PC-3 (cell line): Measurements from ENCODE around the gene GNAT3. TPM values are rescaled to one million over a fixed set of nuclear protein-coding genes. Genes with fewer than 3 reads are reported as not detected.

Experiments used
- ATAC-seq: fragments of 200-7000 bp; cut with Tn5 transposase; 2 replicates; pipeline ENCODE4 v1.9.1; 2020; ENCODE audit warnings: mild to moderate bottlenecking, moderate library complexity
- BruUV-seq: library from RNA; stranded (reverse); fragments of 400-500 nt; replicated peaks from 2 replicates; lab custom pipeline; 2021; lab: Mats Ljungman, UMichigan
- CTCF ChIA-PET: fragments of 300-600 bp; sonication (Branson Sonifier 250); formaldehyde crosslinking; loops from one replicate; lab custom pipeline; 2022; ENCODE audit warnings: antibody characterized with exemption; lab: Charles Lee
- POLR2A ChIA-PET: fragments of 300-600 bp; sonication (Branson Sonifier 250); formaldehyde crosslinking; loops from one replicate; lab custom pipeline; 2022; ENCODE audit warnings: antibody characterized with exemption; ENCODE audit not compliant: unreplicated experiment; lab: Charles Lee
- DNase-seq: peaks from one replicate; pipeline ENCODE4 v3.0.0-alpha.2; 2015
- H2AFZ ChIP-seq: fragments of 300-600 bp; sonication (generic); 2 replicates; pipeline ENCODE4 v1.6.0; 2016; ENCODE audit warnings: antibody characterized with exemption, low read length
- H3F3A ChIP-seq: fragments of 300-600 bp; sonication (generic); one replicate; pipeline ENCODE4 v1.6.0; 2017; ENCODE audit warnings: antibody characterized with exemption, low read length, control low read depth, mild to moderate bottlenecking; ENCODE audit not compliant: unreplicated experiment
- H3K27ac ChIP-seq: fragments of 300-600 bp; sonication (generic); 2 replicates; pipeline ENCODE4 v1.5.1; 2016; ENCODE audit warnings: mild to moderate bottlenecking, low read length
- H3K27me3 ChIP-seq: fragments of 300-600 bp; sonication (generic); 2 replicates; pipeline ENCODE4 v1.6.1; 2016; ENCODE audit warnings: low read length, mixed read lengths
- H3K36me3 ChIP-seq: fragments of 300-600 bp; sonication (generic); 2 replicates; pipeline ENCODE4 v1.6.1; 2016; ENCODE audit warnings: low read depth, mixed run types, low read length, mixed read lengths
- H3K4me1 ChIP-seq: fragments of 300-600 bp; sonication (generic); 2 replicates; pipeline ENCODE4 v1.5.1; 2016; ENCODE audit warnings: low read length; ENCODE audit not compliant: insufficient read depth
- H3K4me2 ChIP-seq: fragments of 300-600 bp; sonication (generic); 2 replicates; pipeline ENCODE4 v1.6.0; 2016; ENCODE audit warnings: low read length
- H3K4me3 ChIP-seq: fragments of 300-600 bp; sonication (generic); 2 replicates; pipeline ENCODE4 v1.5.1; 2016; ENCODE audit warnings: mild to moderate bottlenecking, low read length, mixed read lengths
- H3K79me2 ChIP-seq: fragments of 300-600 bp; sonication (generic); 2 replicates; pipeline ENCODE4 v1.6.1; 2017; ENCODE audit warnings: low read length, mixed read lengths
- H3K9ac ChIP-seq: fragments of 300-600 bp; sonication (generic); 2 replicates; pipeline ENCODE4 v1.6.0; 2016; ENCODE audit warnings: mild to moderate bottlenecking, low read length
- H3K9me2 ChIP-seq: fragments of 300-600 bp; sonication (generic); replicated peaks from 2 replicates; pipeline ENCODE4 v1.6.1; 2016; ENCODE audit warnings: mixed run types, low read length, mixed read lengths
- H3K9me3 ChIP-seq: fragments of 300-600 bp; sonication (generic); 2 replicates; pipeline ENCODE4 v1.6.1; 2016; ENCODE audit warnings: low read length, mixed read lengths
- H4K20me1 ChIP-seq: fragments of 300-600 bp; sonication (generic); 2 replicates; pipeline ENCODE4 v1.6.1; 2016; ENCODE audit warnings: low read length, mixed read lengths
- EZH2 ChIP-seq: fragments of 300-600 bp; sonication (generic); IDR thresholded peaks from one replicate; pipeline ENCODE4 v1.6.1; 2017; ENCODE audit warnings: antibody characterized with exemption, mild to moderate bottlenecking, low read length; ENCODE audit not compliant: unreplicated experiment
- EZH2phosphoT487 ChIP-seq: fragments of 300-600 bp; sonication (generic); IDR thresholded peaks from 2 replicates; pipeline ENCODE4 v1.6.1; 2018; ENCODE audit warnings: mild to moderate bottlenecking, antibody characterized with exemption, low read length, borderline replicate concordance
- intact Hi-C: fragments of 100-400 bp; cut with micrococcal nuclease; formaldehyde crosslinking; loops from 2 replicates; pipeline ENCODE4 v1.9.0; 2023
- total RNA-seq: library from RNA; depleted of rRNA; stranded (reverse); fragments of >200 nt; gene quantifications from 2 replicates; pipeline ENCODE4 v1.2.3, GENCODE V29; 2014
- TF ChIP-seq, protein P1 (sequence below): fragments of 300-600 bp; sonication (generic); conservative IDR thresholded peaks from 2 replicates; pipeline ENCODE4 v1.5.1; 2017; ENCODE audit warnings: antibody characterized with exemption, low read depth, mild to moderate bottlenecking, low read length

The GNAT3 gene
- total RNA-seq, 1 experiment from 2014 or later = not detected

DNA sequence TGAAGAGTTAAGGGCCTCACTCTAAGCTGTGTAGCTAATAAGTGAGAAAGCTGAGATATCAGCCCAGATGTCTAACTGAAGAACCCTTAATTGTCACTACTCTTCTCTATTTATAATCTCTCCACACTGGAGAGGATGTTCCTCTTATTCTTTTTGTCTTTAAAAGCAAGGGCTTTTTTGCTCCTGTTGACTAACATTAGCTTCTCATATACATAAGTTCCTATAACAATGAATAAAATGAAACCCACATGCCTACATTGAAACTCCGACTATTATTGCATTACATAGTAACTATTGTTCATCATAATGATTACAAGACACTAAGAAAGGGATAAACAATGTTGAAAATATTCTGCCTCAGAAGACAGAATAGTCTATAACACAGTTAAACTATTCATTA, 67.1 kb downstream of the GNAT3 start:
- Histone ChIP-seq H3K27ac (no peak overlapping the region), H4K20me1 (no peaks in the 10 kb centered on the region), H3K36me3 (no peaks in the 10 kb centered on the region), H3F3A (no peaks in the 10 kb centered on the region), H3K9me2 (no peaks in the 10 kb centered on the region), H3K4me3 (no peak overlapping the region), H3K27me3 (no peaks in the 10 kb centered on the region), H3K79me2 (no peaks in the 10 kb centered on the region), H3K4me1 (peaks cover 12% of the 10 kb centered on the region), H3K9me3 (no peaks in the 10 kb centered on the region), H2AFZ (no peak overlapping the region), H3K4me2 (no peak overlapping the region), H3K9ac (no peak overlapping the region)
- ChIA-PET POLR2A (no interaction called here), CTCF (no interaction called here)
- intact Hi-C loops = no loop called here
- BruUV-seq = no TSS peak
- no peak for ATAC-seq
- no peak for DNase-seq
- TF ChIP-seq, protein P1, sequence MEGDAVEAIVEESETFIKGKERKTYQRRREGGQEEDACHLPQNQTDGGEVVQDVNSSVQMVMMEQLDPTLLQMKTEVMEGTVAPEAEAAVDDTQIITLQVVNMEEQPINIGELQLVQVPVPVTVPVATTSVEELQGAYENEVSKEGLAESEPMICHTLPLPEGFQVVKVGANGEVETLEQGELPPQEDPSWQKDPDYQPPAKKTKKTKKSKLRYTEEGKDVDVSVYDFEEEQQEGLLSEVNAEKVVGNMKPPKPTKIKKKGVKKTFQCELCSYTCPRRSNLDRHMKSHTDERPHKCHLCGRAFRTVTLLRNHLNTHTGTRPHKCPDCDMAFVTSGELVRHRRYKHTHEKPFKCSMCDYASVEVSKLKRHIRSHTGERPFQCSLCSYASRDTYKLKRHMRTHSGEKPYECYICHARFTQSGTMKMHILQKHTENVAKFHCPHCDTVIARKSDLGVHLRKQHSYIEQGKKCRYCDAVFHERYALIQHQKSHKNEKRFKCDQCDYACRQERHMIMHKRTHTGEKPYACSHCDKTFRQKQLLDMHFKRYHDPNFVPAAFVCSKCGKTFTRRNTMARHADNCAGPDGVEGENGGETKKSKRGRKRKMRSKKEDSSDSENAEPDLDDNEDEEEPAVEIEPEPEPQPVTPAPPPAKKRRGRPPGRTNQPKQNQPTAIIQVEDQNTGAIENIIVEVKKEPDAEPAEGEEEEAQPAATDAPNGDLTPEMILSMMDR = no peak
- no peak for TF ChIP-seq EZH2
- no peak for TF ChIP-seq EZH2phosphoT487

DNA sequence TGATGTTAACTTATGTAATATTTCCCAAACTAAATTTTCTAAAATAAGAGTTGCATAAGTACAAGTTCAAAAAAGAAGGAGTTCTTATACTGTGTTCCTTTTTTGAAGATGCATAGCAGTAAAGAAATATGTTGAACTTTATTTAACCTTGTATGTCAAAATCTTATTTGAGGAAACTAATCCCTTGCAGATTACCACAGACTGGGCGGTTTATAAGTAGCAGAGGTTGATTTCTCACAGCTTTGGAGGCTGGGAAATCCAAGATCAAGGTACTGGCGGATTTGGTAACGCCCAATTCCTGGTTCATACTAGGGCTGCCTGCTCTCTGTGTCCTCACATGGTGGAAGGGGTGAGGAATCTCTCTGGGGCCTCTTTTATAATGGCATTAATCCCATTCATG, 68.5 kb downstream of the GNAT3 start:
- H3K4me3 ChIP-seq = no peak overlapping the region
- H3K9me3 ChIP-seq = no peaks in the 10 kb centered on the region
- no peak overlapping the region for H2AFZ ChIP-seq
- H3F3A ChIP-seq = no peaks in the 10 kb centered on the region
- no peaks in the 10 kb centered on the region for H4K20me1 ChIP-seq
- TF ChIP-seq, protein P1 = no peak
- no peak for TF ChIP-seq EZH2
- TF ChIP-seq EZH2phosphoT487 = no peak
- no peak overlapping the region for H3K4me2 ChIP-seq
- H3K4me1 ChIP-seq = peaks cover 14% of the 10 kb centered on the region
- POLR2A ChIA-PET = no interaction called here
- CTCF ChIA-PET = no interaction called here
- H3K9ac ChIP-seq = no peak overlapping the region
- H3K79me2 ChIP-seq = no peaks in the 10 kb centered on the region
- no peaks in the 10 kb centered on the region for H3K9me2 ChIP-seq
- DNase-seq (no peak), ATAC-seq (no peak)
- H3K27me3 ChIP-seq = no peaks in the 10 kb centered on the region
- H3K36me3 ChIP-seq = no peaks in the 10 kb centered on the region
- intact Hi-C loops = no loop called here
- BruUV-seq = no TSS peak
- no peak overlapping the region for H3K27ac ChIP-seq

DNA sequence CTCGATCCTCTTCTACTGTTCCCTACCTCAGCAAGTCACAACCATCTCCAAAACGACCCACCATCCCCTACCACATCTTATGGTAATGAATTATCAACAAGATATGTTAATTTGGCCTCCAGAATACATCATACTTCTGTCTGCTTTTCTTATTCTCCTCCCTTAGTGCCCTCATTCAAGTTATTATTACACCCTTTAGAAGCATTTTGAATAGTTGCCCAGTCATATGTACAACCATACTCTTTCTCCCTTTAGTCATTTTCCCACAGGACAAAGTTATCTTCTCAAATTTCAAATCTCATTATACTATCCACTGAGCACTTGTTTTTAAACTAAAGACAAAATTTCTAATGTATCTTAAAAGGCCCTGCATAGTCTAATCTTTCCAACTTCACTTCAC, 71.0 kb downstream of the GNAT3 start:
- CTCF ChIA-PET = no interaction called here
- Histone ChIP-seq H3K36me3 (no peaks in the 10 kb centered on the region), H3K9me2 (no peaks in the 10 kb centered on the region), H3K9ac (no peak overlapping the region), H4K20me1 (no peaks in the 10 kb centered on the region), H2AFZ (no peak overlapping the region), H3K4me2 (no peak overlapping the region), H3K27me3 (no peaks in the 10 kb centered on the region), H3K9me3 (peaks cover 7% of the 10 kb centered on the region; the same call in 1 of the 2 replicates), H3K4me3 (no peak overlapping the region), H3K4me1 (peaks cover 14% of the 10 kb centered on the region), H3K79me2 (no peaks in the 10 kb centered on the region), H3F3A (no peaks in the 10 kb centered on the region), H3K27ac (no peak overlapping the region)
- 0 out of 2 replicates have a peak, but pooled peaks have one; percentile 27 for ATAC-seq
- intact Hi-C loops = no loop called here
- peak; percentile 7 for DNase-seq
- TF ChIP-seq EZH2 = no peak
- no peak for TF ChIP-seq EZH2phosphoT487
- TF ChIP-seq, protein P1 = no peak
- BruUV-seq = no TSS peak
- POLR2A ChIA-PET = interaction anchor here (0.7 kb wide), 1 partner anchor 290 kb away, joined by 3 read pairs; no protein-coding TSS in a partner anchor
